ENCODE results near the gene OR1F1. TPM values are rescaled to one million over a fixed set of nuclear protein-coding genes. Genes with fewer than 3 reads are reported as not detected.

OR1F1 gene
- total RNA-seq, 4 donors from 2014 or later: not detected

GRCh38 chr16:3141781-3142311, 46.2 kb upstream of the OR1F1 start:
- no peak for ATAC-seq
- Histone ChIP-seq H3K27me3 (no peaks in the 10 kb centered on the region), H3K36me3 (peaks cover 0 to 61% of the 10 kb centered on the region in 2 donors), H3K4me1 (peaks cover 0 to 8% (median 0%) of the 10 kb centered on the region in 3 donors), H3K4me3 (no peak overlapping the region), H3K27ac (no peak overlapping the region), H3K9me3 (no peaks in the 10 kb centered on the region)
- no peak for TF ChIP-seq POLR2A (IDR thresholded peaks at IDR 0.05)
- no peak for TF ChIP-seq CTCF (IDR thresholded peaks at IDR 0.05)
- no peak for TF ChIP-seq POLR2AphosphoS5 (IDR thresholded peaks at IDR 0.05)
- TF ChIP-seq EP300 (IDR thresholded peaks at IDR 0.05): no peak
- 93 to 94% methylated on average over 6 to 12 of the region's 23 CpGs for WGBS, 2 donors (ENCODE audit: low coverage in 1 of 2)

GRCh38 chr16:3142327-3142726, 45.7 kb upstream of the OR1F1 start:
- no peak overlapping the region for H3K27ac ChIP-seq
- H3K4me1 ChIP-seq: peaks cover 0 to 3% (median 0%) of the 10 kb centered on the region in 3 donors
- no peak for TF ChIP-seq EP300 (IDR thresholded peaks at IDR 0.05)
- TF ChIP-seq POLR2AphosphoS5 (IDR thresholded peaks at IDR 0.05): no peak
- no peak for TF ChIP-seq POLR2A (IDR thresholded peaks at IDR 0.05)
- ATAC-seq: no peak
- H3K36me3 ChIP-seq: peaks cover 0 to 58% of the 10 kb centered on the region in 2 donors
- H3K4me3 ChIP-seq: no peak overlapping the region
- H3K27me3 ChIP-seq: no peaks in the 10 kb centered on the region
- 92 to 93% methylated on average over 3 to 16 of the region's 22 CpGs for WGBS, 2 donors (ENCODE audit: low coverage in 1 of 2)
- H3K9me3 ChIP-seq: no peaks in the 10 kb centered on the region

- Histone ChIP-seq H3K27me3 (no peaks in the 10 kb centered on the region), H3K36me3 (peaks cover 0 to 54% of the 10 kb centered on the region in 2 donors), H3K4me3 (no peak overlapping the region), H3K4me1 (no peaks in the 10 kb centered on the region), H3K9me3 (no peaks in the 10 kb centered on the region), H3K27ac (no peak overlapping the region)
- TF ChIP-seq EP300 (IDR thresholded peaks at IDR 0.05) (no peak), POLR2A (IDR thresholded peaks at IDR 0.05) (no peak)
- no peak for ATAC-seq
- WGBS, 2 donors (ENCODE audit: low coverage in 1 of 2): 50% methylated on average over 1 of the region's 13 CpGs; no CpG with 5 or more reads in 1 of the 2 donors
These were observed 45.2 kb upstream of the OR1F1 start for GRCh38 chr16:3142770-3143169.

GRCh38 chr16:3143189-3143588, 44.8 kb upstream of the OR1F1 start:
- Histone ChIP-seq H3K9me3 (no peaks in the 10 kb centered on the region), H3K27me3 (no peaks in the 10 kb centered on the region), H3K4me3 (no peak overlapping the region), H3K4me1 (no peaks in the 10 kb centered on the region), H3K36me3 (peaks cover 0 to 50% of the 10 kb centered on the region in 2 donors), H3K27ac (no peak overlapping the region)
- TF ChIP-seq POLR2AphosphoS5 (IDR thresholded peaks at IDR 0.05) (no peak), POLR2A (IDR thresholded peaks at IDR 0.05) (no peak), CTCF (IDR thresholded peaks at IDR 0.05) (no peak), EP300 (IDR thresholded peaks at IDR 0.05) (no peak)
- no peak for ATAC-seq
- WGBS, 2 donors (ENCODE audit: low coverage in 1 of 2): 100% methylated on average over 3 of the region's 11 CpGs; no CpG with 5 or more reads in 1 of the 2 donors

GRCh38 chr16:3143598-3144320, 44.2 kb upstream of the OR1F1 start:
- H3K36me3 ChIP-seq: peaks cover 0 to 44% of the 10 kb centered on the region in 2 donors
- H3K27ac ChIP-seq: no peak overlapping the region
- no peaks in the 10 kb centered on the region for H3K27me3 ChIP-seq
- H3K4me3 ChIP-seq: no peak overlapping the region
- WGBS, 2 donors (ENCODE audit: low coverage in 1 of 2): 60 to 65% methylated on average over 2 to 3 of the region's 23 CpGs
- no peak for TF ChIP-seq EP300 (IDR thresholded peaks at IDR 0.05)
- TF ChIP-seq POLR2AphosphoS5 (IDR thresholded peaks at IDR 0.05): no peak
- no peak for TF ChIP-seq POLR2A (IDR thresholded peaks at IDR 0.05)
- no peak for TF ChIP-seq CTCF (IDR thresholded peaks at IDR 0.05)
- no peak for ATAC-seq
- H3K4me1 ChIP-seq: no peaks in the 10 kb centered on the region
- H3K9me3 ChIP-seq: no peaks in the 10 kb centered on the region
